BLaER1 (cell line): Measurements from ENCODE around the gene MARCO.

Source experiments
- H3K27ac ChIP-seq: shearing (Covaris generic); formaldehyde crosslinking; 2 replicates; pipeline ENCODE4 v1.8.1; 2022
- H3K27me3 ChIP-seq: shearing (Covaris generic); formaldehyde crosslinking; 2 replicates; pipeline ENCODE4 v1.8.1; 2022
- H3K36me3 ChIP-seq: shearing (Covaris generic); formaldehyde crosslinking; 2 replicates; pipeline ENCODE4 v1.8.1; 2022
- H3K4me1 ChIP-seq: shearing (Covaris generic); formaldehyde crosslinking; 2 replicates; pipeline ENCODE4 v1.8.1; 2022
- H3K4me2 ChIP-seq: shearing (Covaris generic); formaldehyde crosslinking; 2 replicates; pipeline ENCODE4 v1.8.1; 2022
- H3K4me3 ChIP-seq: shearing (Covaris generic); formaldehyde crosslinking; 2 replicates; pipeline ENCODE4 v1.8.1; 2022
- H3K9ac ChIP-seq: shearing (Covaris generic); formaldehyde crosslinking; 2 replicates; pipeline ENCODE4 v1.8.1; 2022
- H3K9me3 ChIP-seq: shearing (Covaris generic); formaldehyde crosslinking; 2 replicates; pipeline ENCODE4 v1.8.1; 2022
- H4K20me1 ChIP-seq: shearing (Covaris generic); formaldehyde crosslinking; 2 replicates; pipeline ENCODE4 v1.8.1; 2022
- Cebpa-rat ChIP-seq: shearing (Covaris generic); IDR thresholded peaks from 2 replicates; pipeline ENCODE4 v1.8.1; 2022

MARCO gene

GRCh38 chr2:118911166-118911856 is 30.7 kb upstream of the MARCO start:
- H3K4me1 ChIP-seq: no peaks in the 10 kb centered on the region
- no peaks in the 10 kb centered on the region for H3K27me3 ChIP-seq
- H3K27ac ChIP-seq: no peak overlapping the region
- H3K4me3 ChIP-seq: no peak overlapping the region
- H3K4me2 ChIP-seq: no peak overlapping the region
- TF ChIP-seq Cebpa-rat: no peak
- no peaks in the 10 kb centered on the region for H3K9me3 ChIP-seq
- no peaks in the 10 kb centered on the region for H3K36me3 ChIP-seq
- H3K9ac ChIP-seq: no peak overlapping the region
- no peaks in the 10 kb centered on the region for H4K20me1 ChIP-seq

- TF ChIP-seq Cebpa-rat: no peak
- Histone ChIP-seq H3K27ac (no peak overlapping the region), H3K27me3 (no peaks in the 10 kb centered on the region)
These were observed 30.1 kb upstream of the MARCO start for GRCh38 chr2:118911936-118912335.

GRCh38 chr2:118913131-118913802 is 28.7 kb upstream of the MARCO start:
- no peak overlapping the region for H3K27ac ChIP-seq
- H3K4me2 ChIP-seq: no peak overlapping the region
- H3K27me3 ChIP-seq: no peaks in the 10 kb centered on the region
- H4K20me1 ChIP-seq: no peaks in the 10 kb centered on the region
- no peak overlapping the region for H3K9ac ChIP-seq
- no peaks in the 10 kb centered on the region for H3K9me3 ChIP-seq
- no peak for TF ChIP-seq Cebpa-rat
- no peaks in the 10 kb centered on the region for H3K4me1 ChIP-seq
- no peak overlapping the region for H3K4me3 ChIP-seq
- no peaks in the 10 kb centered on the region for H3K36me3 ChIP-seq

More at GRCh38 chr2:118911936-118912335, 30.1 kb upstream of the MARCO start:
- Histone ChIP-seq H3K36me3 (no peaks in the 10 kb centered on the region), H3K9me3 (no peaks in the 10 kb centered on the region), H3K4me1 (no peaks in the 10 kb centered on the region), H3K4me3 (no peak overlapping the region), H3K4me2 (no peak overlapping the region), H4K20me1 (no peaks in the 10 kb centered on the region), H3K9ac (no peak overlapping the region)

GRCh38 chr2:118913803-118914645 is 28.0 kb upstream of the MARCO start:
- no peak for TF ChIP-seq Cebpa-rat
- Histone ChIP-seq H3K4me2 (no peak overlapping the region), H3K9me3 (no peaks in the 10 kb centered on the region), H3K4me3 (no peak overlapping the region), H3K36me3 (no peaks in the 10 kb centered on the region), H4K20me1 (no peaks in the 10 kb centered on the region), H3K9ac (no peak overlapping the region), H3K4me1 (no peaks in the 10 kb centered on the region), H3K27me3 (no peaks in the 10 kb centered on the region), H3K27ac (no peak overlapping the region)

DNA sequence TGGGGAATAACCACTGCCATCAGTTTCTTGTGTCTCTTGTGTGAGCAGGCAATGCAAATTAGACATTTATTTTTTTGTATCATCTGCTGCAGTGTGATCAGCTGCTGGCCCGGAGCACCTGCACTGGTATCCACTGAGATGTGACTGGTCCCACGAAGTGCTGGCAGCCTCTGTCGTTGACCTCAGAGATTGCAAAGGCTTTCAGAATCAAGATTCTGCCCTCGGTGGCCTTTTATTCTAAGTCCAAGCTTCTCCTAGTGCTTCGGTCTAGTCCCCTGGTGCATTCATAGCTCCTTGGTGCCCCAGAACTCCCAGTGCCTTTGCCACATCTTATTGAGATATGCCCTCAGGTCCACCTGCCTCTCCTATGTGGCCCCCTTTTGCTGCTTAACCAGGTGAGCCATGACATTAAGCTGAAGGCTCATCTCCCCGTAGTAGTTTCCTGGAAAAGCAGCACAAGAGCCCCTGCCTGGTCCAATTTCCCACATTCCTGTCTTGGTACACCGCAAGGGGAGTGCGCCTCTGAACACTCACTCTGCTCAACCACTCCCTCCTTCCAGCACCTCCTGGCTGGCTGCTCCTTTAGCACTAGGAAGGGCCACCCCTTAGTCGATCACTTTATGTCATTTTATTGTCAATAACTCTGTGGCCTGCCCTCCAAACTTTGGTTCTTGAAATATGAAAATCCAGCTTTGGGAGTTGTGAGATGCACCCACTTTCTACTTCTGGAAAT is 27.1 kb upstream of the MARCO start:
- no peaks in the 10 kb centered on the region for H3K36me3 ChIP-seq
- no peaks in the 10 kb centered on the region for H4K20me1 ChIP-seq
- no peak overlapping the region for H3K4me2 ChIP-seq
- H3K4me3 ChIP-seq: no peak overlapping the region
- TF ChIP-seq Cebpa-rat: no peak
- no peak overlapping the region for H3K27ac ChIP-seq
- no peaks in the 10 kb centered on the region for H3K4me1 ChIP-seq
- H3K9me3 ChIP-seq: no peaks in the 10 kb centered on the region
- H3K27me3 ChIP-seq: no peaks in the 10 kb centered on the region
- H3K9ac ChIP-seq: no peak overlapping the region

- no peaks in the 10 kb centered on the region for H3K4me1 ChIP-seq
- H3K36me3 ChIP-seq: no peaks in the 10 kb centered on the region
- H3K9me3 ChIP-seq: no peaks in the 10 kb centered on the region
- H3K4me2 ChIP-seq: no peak overlapping the region
- H3K9ac ChIP-seq: no peak overlapping the region
- no peaks in the 10 kb centered on the region for H3K27me3 ChIP-seq
- no peaks in the 10 kb centered on the region for H4K20me1 ChIP-seq
- no peak overlapping the region for H3K4me3 ChIP-seq
- no peak overlapping the region for H3K27ac ChIP-seq
- TF ChIP-seq Cebpa-rat: no peak
These were observed 24.0 kb upstream of the MARCO start for GRCh38 chr2:118918017-118918416.

DNA sequence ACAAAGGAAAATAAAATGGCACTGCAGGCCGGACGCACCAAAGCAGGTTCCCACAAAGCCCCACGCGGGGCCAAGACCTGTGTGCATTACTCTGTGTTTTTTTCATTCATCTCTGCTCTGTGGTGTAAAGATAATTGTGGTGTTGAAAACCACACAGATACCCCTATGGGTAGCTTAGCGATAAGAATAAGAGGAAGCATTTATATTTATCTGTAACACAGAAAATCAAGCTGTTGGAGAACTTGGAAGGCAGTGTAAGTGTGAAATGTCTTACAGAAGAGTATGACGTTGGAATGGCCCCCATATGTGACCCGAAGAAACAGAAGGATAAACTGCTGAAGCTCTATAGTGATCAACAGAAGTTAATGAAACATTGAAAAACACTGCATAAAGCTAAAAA is 20.3 kb upstream of the MARCO start:
- H3K9me3 ChIP-seq: no peaks in the 10 kb centered on the region
- TF ChIP-seq Cebpa-rat: no peak
- no peak overlapping the region for H3K27ac ChIP-seq

DNA sequence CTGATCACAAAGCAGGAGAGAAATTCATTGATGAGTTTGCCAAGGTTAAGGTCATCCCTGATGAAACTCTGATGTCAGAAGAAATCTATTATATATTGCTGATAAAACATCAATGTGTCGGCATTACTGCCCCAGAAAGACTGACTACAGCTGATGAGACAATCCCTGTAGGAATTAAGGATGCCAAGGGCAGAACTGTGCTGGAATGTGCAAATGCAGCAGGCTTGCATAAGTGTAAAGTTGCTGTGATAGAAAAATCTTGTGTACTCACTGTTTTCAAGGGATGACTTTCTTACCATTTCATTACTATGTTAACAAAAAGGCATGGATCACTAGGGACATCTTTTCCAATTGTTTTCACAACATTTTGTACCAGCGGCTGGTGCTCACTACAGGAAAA is 19.7 kb upstream of the MARCO start:
- Histone ChIP-seq H3K9ac (no peak overlapping the region), H3K4me3 (no peak overlapping the region), H4K20me1 (no peaks in the 10 kb centered on the region), H3K9me3 (no peaks in the 10 kb centered on the region), H3K4me2 (no peak overlapping the region), H3K4me1 (no peaks in the 10 kb centered on the region), H3K27me3 (no peaks in the 10 kb centered on the region), H3K36me3 (no peaks in the 10 kb centered on the region), H3K27ac (no peak overlapping the region)
- no peak for TF ChIP-seq Cebpa-rat

More for the DNA sequence above, 20.3 kb upstream of the MARCO start:
- Histone ChIP-seq H3K36me3 (no peaks in the 10 kb centered on the region), H3K4me3 (no peak overlapping the region), H3K27me3 (no peaks in the 10 kb centered on the region), H3K9ac (no peak overlapping the region), H4K20me1 (no peaks in the 10 kb centered on the region), H3K4me2 (no peak overlapping the region), H3K4me1 (no peaks in the 10 kb centered on the region)

- no peak overlapping the region for H3K27ac ChIP-seq
- H3K4me1 ChIP-seq: no peaks in the 10 kb centered on the region
- H4K20me1 ChIP-seq: no peaks in the 10 kb centered on the region
- no peaks in the 10 kb centered on the region for H3K36me3 ChIP-seq
- H3K4me3 ChIP-seq: no peak overlapping the region
- H3K4me2 ChIP-seq: no peak overlapping the region
- no peak overlapping the region for H3K9ac ChIP-seq
- H3K9me3 ChIP-seq: no peaks in the 10 kb centered on the region
- H3K27me3 ChIP-seq: no peaks in the 10 kb centered on the region
- TF ChIP-seq Cebpa-rat: no peak
These were observed 18.6 kb upstream of the MARCO start for GRCh38 chr2:118923371-118923770.
